Ovary (tissue), 9 donors: ENCODE measurements around the gene DAAM1. TPM values are rescaled to one million over a fixed set of nuclear protein-coding genes. Genes with fewer than 3 reads are reported as not detected.
A peak's percentile ranks its signal among the peaks of the same experiment; 100 is the strongest.

Experiments used
- DNase-seq, 5 donors: peaks; one replicate each; pipeline ENCODE4 v3.0.0-alpha.2; 2019 to 2020
- H3K27ac ChIP-seq, 2 donors: fragments of 200-600 bp; one replicate each; pipeline versions ENCODE4 v1.5.1 to v1.8.0; 2019 to 2022
- H3K27me3 ChIP-seq: fragments of 200-600 bp; one replicate; pipeline ENCODE4 v1.8.0; 2022
- H3K36me3 ChIP-seq: fragments of 200-600 bp; sonication (generic); one replicate; pipeline ENCODE4 v1.5.1; 2019
- H3K4me1 ChIP-seq: one replicate; pipeline ENCODE4 v1.8.1; 2013; ENCODE audit warnings: mild to moderate bottlenecking, moderate library complexity; ENCODE audit not compliant: insufficient read depth
- H3K4me3 ChIP-seq: fragments of 200-600 bp; sonication (generic); one replicate; pipeline ENCODE4 v1.5.1; 2017
- H3K9me3 ChIP-seq, 2 donors: fragments of 200-600 bp in 1 of 2; sonication (generic) in 1 of 2; one replicate each; pipeline versions ENCODE4 v1.5.1 to v1.8.1; 2013 to 2019; ENCODE audit warnings: mild to moderate bottlenecking in 1 of 2, moderate library complexity in 1 of 2
- EP300 ChIP-seq: sonication (generic); formaldehyde crosslinking; IDR thresholded peaks from one replicate; pipeline ENCODE4 v1.6.1; 2017; ENCODE audit warnings: antibody characterized with exemption
- POLR2A ChIP-seq: fragments of 450-650 bp; IDR thresholded peaks from one replicate; pipeline ENCODE4 v1.6.1; 2017; ENCODE audit warnings: antibody characterized with exemption, mild to moderate bottlenecking, moderate library complexity
- WGBS, 3 donors: extraction: QIAGEN DNeasy Blood & Tissue Kit in 1 of 3; methylation state at CpG; one replicate each; pipeline versions ENCODE4 v1.1.5 to v1.1.7; 2013 to 2017; 5-methylcytosine and 5-hydroxymethylcytosine counted together
- intact Hi-C, 4 donors: fragments of 100-400 bp; cut with DNase I; formaldehyde crosslinking; loops; one replicate each; pipeline versions ENCODE4 v1.11.0 to v1.15.1; 2022 to 2023
- polyA plus RNA-seq, 2 donors: library from polyadenylated mRNA; stranded (reverse); fragments of 200-250 nt in 1 of 2; fragments of 350-450 nt in 1 of 2; fragmentation: Illumina TruSeq in 1 of 2; extraction: RNeasy Lipid Tissue Mini Kit (QIAGEN cat#74804) in 1 of 2; gene quantifications; one replicate each; pipeline ENCODE4 v1.2.3, GENCODE V29; 2013 to 2014
- total RNA-seq, 7 donors: library from RNA; depleted of rRNA in 2 of 7; stranded (reverse); fragments of >200 nt in 2 of 7; fragmentation: NEBNext Ultra II Directional in 3 of 7; extraction: Animal tissue kit (Norgen Biotek cat#: 25700) in 3 of 7; gene quantifications; one replicate each; pipeline versions ENCODE4 v1.1.0 to v1.2.4, GENCODE V29; 2016 to 2023
- TF ChIP-seq, protein P1 (sequence below), 3 donors: fragments of 450-650 bp in 2 of 3; fragments of 200-600 bp in 1 of 3; IDR thresholded peaks; one replicate each; pipeline versions ENCODE4 v1.5.1 to v1.8.0; 2016 to 2022; ENCODE audit warnings: antibody characterized with exemption in 3 of 3, mild to moderate bottlenecking in 1 of 3
- donor health status: DM: no; HTN: no; CAD: no; lungs with moderate emphysema.
- donor health status: DM: no; HTN: no; CAD: no.
- donor health status: Bipolar disorder and iron deficiency.
- donor health status: DM: yes; HTN: yes; CAD: no.
- donor health status: DM: no; HTN: no; CAD: no.
- donor health status: DM: yes; HTN: yes; CAD: no.

DAAM1 gene
- total and polyA plus RNA-seq, 9 donors, result 19.0 to 83.3 (median 35.3) TPM

- no peak for TF ChIP-seq POLR2A
- TF ChIP-seq, protein P1, sequence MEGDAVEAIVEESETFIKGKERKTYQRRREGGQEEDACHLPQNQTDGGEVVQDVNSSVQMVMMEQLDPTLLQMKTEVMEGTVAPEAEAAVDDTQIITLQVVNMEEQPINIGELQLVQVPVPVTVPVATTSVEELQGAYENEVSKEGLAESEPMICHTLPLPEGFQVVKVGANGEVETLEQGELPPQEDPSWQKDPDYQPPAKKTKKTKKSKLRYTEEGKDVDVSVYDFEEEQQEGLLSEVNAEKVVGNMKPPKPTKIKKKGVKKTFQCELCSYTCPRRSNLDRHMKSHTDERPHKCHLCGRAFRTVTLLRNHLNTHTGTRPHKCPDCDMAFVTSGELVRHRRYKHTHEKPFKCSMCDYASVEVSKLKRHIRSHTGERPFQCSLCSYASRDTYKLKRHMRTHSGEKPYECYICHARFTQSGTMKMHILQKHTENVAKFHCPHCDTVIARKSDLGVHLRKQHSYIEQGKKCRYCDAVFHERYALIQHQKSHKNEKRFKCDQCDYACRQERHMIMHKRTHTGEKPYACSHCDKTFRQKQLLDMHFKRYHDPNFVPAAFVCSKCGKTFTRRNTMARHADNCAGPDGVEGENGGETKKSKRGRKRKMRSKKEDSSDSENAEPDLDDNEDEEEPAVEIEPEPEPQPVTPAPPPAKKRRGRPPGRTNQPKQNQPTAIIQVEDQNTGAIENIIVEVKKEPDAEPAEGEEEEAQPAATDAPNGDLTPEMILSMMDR (IDR thresholded peaks at IDR 0.05), result no peak
- no peak for TF ChIP-seq EP300
- Histone ChIP-seq H3K36me3 (no peaks in the 10 kb centered on the region), H3K27me3 (no peaks in the 10 kb centered on the region), H3K27ac (no peak overlapping the region), H3K9me3 (no peaks in the 10 kb centered on the region), H3K4me1 (peaks cover 22% of the 10 kb centered on the region), H3K4me3 (no peak overlapping the region)
- intact Hi-C loops, result loop anchor here in 1 of 4 donors (5.0 kb wide), 1 partner anchor 65 kb away; no protein-coding TSS in a partner anchor
- DNase-seq, result no peak
- 31 to 35% (median 35%) methylated on average over 5 of the region's 5 CpGs for WGBS, 3 donors
Measured at GRCh38 chr14:59197695-59198262, 9.3 kb downstream of the DAAM1 start.

DNA sequence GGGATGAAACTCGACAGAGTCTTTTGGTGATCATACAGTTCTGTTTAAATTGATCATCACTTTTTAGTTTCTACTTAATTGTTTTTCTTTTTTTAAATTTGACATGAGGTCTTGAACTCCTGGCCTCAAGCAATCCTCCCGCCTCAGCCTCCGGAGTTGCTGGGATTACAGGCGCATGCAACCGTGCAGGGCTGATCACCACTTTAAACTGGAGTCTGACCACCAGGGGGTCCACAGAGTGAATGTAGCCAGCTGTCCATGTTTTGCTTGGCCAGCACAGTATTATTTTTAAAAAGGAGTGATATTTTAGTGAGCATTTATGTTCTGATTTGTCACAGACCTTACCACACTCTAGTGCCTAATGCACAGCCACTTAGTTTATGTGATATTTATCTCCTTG lies 10.7 kb downstream of the DAAM1 start:
- Histone ChIP-seq H3K36me3 (no peaks in the 10 kb centered on the region), H3K9me3 (no peaks in the 10 kb centered on the region), H3K4me3 (no peak overlapping the region), H3K27ac (no peak overlapping the region), H3K27me3 (no peaks in the 10 kb centered on the region), H3K4me1 (peaks cover 21% of the 10 kb centered on the region)
- intact Hi-C loops, result loop anchor here in 1 of 4 donors (5.0 kb wide), 1 partner anchor 67 kb away; no protein-coding TSS in a partner anchor
- DNase-seq, result no peak
- WGBS, 3 donors, result 67 to 76% (median 68%) methylated on average over 5 of the region's 5 CpGs
- no peak for TF ChIP-seq POLR2A
- TF ChIP-seq EP300, result no peak
- TF ChIP-seq, protein P1 (IDR thresholded peaks at IDR 0.05), result no peak

- TF ChIP-seq, protein P1 (IDR thresholded peaks at IDR 0.05), result no peak
- TF ChIP-seq POLR2A (no peak), EP300 (no peak)
- DNase-seq, result no peak
- no peaks in the 10 kb centered on the region for H3K27me3 ChIP-seq
- no peaks in the 10 kb centered on the region for H3K9me3 ChIP-seq
- no peak overlapping the region for H3K27ac ChIP-seq
- H3K4me3 ChIP-seq, result no peak overlapping the region
- H3K36me3 ChIP-seq, result no peaks in the 10 kb centered on the region
- WGBS, 3 donors, result 56 to 71% (median 69%) methylated on average over 1 of the region's 1 CpG
- intact Hi-C loops, result loop anchor here in 2 of 4 donors (5.0 to 10.0 kb wide), 2 partner anchors 65 to 67 kb away; no protein-coding TSS in a partner anchor
- H3K4me1 ChIP-seq, result peaks cover 22% of the 10 kb centered on the region
Measured at GRCh38 chr14:59199614-59200013, 11.1 kb downstream of the DAAM1 start.

DNA sequence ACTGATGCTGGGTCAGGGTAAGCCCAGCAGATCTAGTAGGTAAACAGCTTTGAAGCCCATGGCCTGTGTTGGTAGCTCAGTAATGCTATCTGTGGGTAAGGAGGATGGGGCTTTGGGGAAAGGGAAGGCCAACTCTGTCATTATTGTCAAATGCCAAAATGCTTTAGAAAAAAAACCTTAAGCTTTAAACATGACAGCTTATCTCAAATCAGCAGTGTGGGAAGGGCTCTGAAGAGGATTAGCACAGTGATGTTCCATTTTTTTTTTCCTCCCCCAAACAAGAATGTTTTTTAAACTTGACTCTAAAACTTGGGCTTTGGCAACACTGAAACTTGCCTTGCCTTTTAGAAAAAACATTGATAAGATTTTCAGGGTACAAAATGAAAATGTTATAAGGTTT lies 11.7 kb downstream of the DAAM1 start:
- H3K27me3 ChIP-seq, result no peaks in the 10 kb centered on the region
- DNase-seq, result no peak
- no peak overlapping the region for H3K4me3 ChIP-seq
- no peaks in the 10 kb centered on the region for H3K36me3 ChIP-seq
- intact Hi-C loops, result loop anchor here in 1 of 4 donors (10.0 kb wide), 1 partner anchor 65 kb away; no protein-coding TSS in a partner anchor
- H3K4me1 ChIP-seq, result peaks cover 22% of the 10 kb centered on the region
- H3K9me3 ChIP-seq, result no peaks in the 10 kb centered on the region
- peak overlapping the region in 1 of 2 donors; percentile 0 for H3K27ac ChIP-seq
- TF ChIP-seq POLR2A (no peak), EP300 (no peak)
- TF ChIP-seq, protein P1 (IDR thresholded peaks at IDR 0.05), result no peak
